Astrocyte (in vitro differentiated cells and primary cell): ENCODE results near the gene MLNR.

ENCODE experiments used
- EZH2 ChIP-seq: IDR thresholded peaks from 2 replicates; pipeline ENCODE4 v1.6.1; 2012; ENCODE audit warnings: mild to moderate bottlenecking, low read length, inconsistent platforms; ENCODE audit not compliant: insufficient read depth
- TF ChIP-seq, protein P1 (sequence below): IDR thresholded peaks from 2 replicates; pipeline ENCODE4 v1.5.1; 2011; ENCODE audit warnings: low read depth, mild to moderate bottlenecking, inconsistent platforms, low read length, moderate library complexity; ENCODE audit not compliant: insufficient read depth

DNA sequence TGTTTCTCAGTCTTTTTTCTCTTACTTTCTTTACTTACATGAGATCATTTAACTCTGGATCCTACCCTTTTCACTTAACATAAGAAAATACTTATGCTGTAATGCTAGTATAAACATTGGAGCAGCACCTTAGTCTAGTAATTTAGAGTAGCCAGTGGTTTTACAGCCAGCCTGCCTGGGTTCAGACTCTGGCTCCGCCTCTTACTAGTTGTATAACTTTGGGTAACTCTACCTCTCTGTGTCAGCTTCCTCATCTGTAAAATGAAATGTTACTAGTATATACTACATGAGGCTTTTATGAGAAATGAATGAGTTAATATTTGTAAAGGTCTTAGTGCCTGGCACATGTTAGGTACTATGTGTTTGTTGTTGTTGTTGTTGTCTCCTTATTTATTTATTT is 33.2 kb downstream of the MLNR start:
- TF ChIP-seq, protein P1, sequence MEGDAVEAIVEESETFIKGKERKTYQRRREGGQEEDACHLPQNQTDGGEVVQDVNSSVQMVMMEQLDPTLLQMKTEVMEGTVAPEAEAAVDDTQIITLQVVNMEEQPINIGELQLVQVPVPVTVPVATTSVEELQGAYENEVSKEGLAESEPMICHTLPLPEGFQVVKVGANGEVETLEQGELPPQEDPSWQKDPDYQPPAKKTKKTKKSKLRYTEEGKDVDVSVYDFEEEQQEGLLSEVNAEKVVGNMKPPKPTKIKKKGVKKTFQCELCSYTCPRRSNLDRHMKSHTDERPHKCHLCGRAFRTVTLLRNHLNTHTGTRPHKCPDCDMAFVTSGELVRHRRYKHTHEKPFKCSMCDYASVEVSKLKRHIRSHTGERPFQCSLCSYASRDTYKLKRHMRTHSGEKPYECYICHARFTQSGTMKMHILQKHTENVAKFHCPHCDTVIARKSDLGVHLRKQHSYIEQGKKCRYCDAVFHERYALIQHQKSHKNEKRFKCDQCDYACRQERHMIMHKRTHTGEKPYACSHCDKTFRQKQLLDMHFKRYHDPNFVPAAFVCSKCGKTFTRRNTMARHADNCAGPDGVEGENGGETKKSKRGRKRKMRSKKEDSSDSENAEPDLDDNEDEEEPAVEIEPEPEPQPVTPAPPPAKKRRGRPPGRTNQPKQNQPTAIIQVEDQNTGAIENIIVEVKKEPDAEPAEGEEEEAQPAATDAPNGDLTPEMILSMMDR, result no peak
- TF ChIP-seq EZH2, result no peak
